Measurements from ENCODE around the gene TMEM108.

DNA sequence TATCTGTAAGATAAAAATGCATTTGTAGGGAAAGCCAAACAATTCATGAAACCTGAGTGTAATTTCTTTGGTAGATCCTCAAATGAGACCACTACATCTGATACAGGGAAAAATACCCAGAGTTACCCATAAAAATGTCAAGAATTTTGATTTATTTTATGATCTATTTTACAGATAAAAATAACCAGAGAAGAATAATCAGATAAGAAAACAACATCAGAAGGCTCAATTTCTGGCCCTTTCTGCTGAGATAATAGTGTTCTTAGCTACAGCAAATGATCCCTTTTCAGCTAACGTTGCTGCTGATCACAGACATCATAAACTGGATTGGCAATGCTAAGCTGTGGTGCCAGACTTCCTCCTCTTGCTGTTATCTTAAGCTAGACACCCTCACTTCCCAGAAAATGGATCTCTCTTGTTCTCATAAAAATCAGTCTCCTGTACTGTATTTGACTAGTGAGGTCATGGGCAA, 21.3 kb upstream of the TMEM108 start:
- TF ChIP-seq, protein P1, sequence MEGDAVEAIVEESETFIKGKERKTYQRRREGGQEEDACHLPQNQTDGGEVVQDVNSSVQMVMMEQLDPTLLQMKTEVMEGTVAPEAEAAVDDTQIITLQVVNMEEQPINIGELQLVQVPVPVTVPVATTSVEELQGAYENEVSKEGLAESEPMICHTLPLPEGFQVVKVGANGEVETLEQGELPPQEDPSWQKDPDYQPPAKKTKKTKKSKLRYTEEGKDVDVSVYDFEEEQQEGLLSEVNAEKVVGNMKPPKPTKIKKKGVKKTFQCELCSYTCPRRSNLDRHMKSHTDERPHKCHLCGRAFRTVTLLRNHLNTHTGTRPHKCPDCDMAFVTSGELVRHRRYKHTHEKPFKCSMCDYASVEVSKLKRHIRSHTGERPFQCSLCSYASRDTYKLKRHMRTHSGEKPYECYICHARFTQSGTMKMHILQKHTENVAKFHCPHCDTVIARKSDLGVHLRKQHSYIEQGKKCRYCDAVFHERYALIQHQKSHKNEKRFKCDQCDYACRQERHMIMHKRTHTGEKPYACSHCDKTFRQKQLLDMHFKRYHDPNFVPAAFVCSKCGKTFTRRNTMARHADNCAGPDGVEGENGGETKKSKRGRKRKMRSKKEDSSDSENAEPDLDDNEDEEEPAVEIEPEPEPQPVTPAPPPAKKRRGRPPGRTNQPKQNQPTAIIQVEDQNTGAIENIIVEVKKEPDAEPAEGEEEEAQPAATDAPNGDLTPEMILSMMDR (IDR thresholded peaks at IDR 0.05): no peak
- no peak for TF ChIP-seq POLR2A (IDR thresholded peaks at IDR 0.05)

Data from body of pancreas (tissue), 4 donors.